Measurements from ENCODE around the gene TANC2. TPM values are rescaled to one million over a fixed set of nuclear protein-coding genes. Genes with fewer than 3 reads are reported as not detected.

The TANC2 gene
- total RNA-seq, 1 donor from 2014 or later, result 35.0 TPM

DNA sequence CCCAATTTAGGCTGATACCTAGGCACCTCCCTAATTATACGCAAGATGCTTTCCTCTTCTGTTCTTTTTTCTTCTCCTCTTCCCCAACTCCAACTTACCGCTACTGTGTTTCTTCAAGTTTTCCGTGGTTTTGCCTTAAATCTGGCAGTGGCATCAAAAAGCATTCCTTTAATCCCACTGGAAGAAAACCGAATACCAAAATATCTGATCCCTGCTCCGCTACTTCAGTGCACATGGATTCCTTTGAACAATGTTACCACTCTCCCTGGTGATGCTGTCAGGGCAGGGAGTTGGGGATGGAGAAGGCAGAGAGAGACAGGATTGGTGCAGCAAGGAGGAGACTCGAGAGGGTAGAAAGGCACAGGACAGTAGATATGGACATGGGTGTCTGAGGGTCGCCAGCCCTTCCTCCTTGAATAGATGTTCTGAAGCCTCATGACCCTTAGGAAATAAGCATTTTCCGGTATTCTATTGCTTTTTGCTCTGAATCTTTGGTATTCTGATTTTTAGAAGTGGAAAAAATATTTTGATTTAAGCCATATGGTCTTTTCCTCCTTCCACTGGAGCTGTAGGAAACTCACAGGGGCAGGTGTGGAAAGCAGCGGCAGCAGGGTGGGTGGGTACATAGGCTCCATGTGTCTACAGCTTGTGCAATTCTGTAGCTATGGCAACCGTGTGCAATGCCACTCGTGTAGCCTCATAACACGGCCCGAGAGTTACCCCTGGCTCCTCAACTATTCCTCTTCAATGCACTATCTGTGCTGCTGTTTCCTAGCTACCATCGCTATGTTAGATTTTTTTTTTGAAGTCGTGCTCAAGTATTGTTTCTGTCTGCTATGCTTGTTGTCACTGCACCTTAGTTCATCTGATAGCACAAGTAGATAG is 32.3 kb upstream of the TANC2 start:
- DNase-seq (ENCODE audit: low read depth), result no peak
- Histone ChIP-seq H3K27me3 (ENCODE audit: control insufficient read depth, insufficient read depth, low read length) (no peaks in the 10 kb centered on the region), H3K36me3 (ENCODE audit: control insufficient read depth, insufficient read depth, low read length) (no peaks in the 10 kb centered on the region), H3K4me3 (ENCODE audit: low read depth, low read length) (no peak overlapping the region)
- TF ChIP-seq, protein P1, sequence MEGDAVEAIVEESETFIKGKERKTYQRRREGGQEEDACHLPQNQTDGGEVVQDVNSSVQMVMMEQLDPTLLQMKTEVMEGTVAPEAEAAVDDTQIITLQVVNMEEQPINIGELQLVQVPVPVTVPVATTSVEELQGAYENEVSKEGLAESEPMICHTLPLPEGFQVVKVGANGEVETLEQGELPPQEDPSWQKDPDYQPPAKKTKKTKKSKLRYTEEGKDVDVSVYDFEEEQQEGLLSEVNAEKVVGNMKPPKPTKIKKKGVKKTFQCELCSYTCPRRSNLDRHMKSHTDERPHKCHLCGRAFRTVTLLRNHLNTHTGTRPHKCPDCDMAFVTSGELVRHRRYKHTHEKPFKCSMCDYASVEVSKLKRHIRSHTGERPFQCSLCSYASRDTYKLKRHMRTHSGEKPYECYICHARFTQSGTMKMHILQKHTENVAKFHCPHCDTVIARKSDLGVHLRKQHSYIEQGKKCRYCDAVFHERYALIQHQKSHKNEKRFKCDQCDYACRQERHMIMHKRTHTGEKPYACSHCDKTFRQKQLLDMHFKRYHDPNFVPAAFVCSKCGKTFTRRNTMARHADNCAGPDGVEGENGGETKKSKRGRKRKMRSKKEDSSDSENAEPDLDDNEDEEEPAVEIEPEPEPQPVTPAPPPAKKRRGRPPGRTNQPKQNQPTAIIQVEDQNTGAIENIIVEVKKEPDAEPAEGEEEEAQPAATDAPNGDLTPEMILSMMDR (IDR thresholded peaks at IDR 0.05; ENCODE audit: insufficient read depth, low read length, poor library complexity, severe bottlenecking), result no peak

DNA sequence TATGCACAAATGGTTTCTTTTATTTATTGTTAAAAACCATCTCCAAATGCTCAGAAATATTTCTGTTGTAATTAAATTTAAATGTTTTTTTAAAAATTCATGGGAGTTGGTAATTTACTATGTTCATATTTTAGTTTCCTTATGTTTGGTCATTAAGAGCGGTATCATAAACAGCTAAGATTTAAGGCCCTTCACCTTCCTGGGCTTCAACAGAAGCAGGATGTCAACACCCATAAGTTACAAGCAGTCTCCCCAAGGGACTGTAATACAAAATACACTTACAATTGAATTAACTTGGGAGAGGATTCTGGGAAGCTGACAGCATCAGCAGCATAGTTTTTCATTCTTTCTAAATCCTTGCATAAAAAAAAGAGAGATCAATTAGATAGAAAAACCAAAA is 30.9 kb upstream of the TANC2 start:
- TF ChIP-seq, protein P1 (IDR thresholded peaks at IDR 0.05; ENCODE audit: insufficient read depth, low read length, poor library complexity, severe bottlenecking), result no peak
- H3K36me3 ChIP-seq (ENCODE audit: control insufficient read depth, insufficient read depth, low read length), result no peaks in the 10 kb centered on the region
- no peaks in the 10 kb centered on the region for H3K27me3 ChIP-seq (ENCODE audit: control insufficient read depth, insufficient read depth, low read length)
- no peak for DNase-seq (ENCODE audit: low read depth)
- H3K4me3 ChIP-seq (ENCODE audit: low read depth, low read length), result no peak overlapping the region

DNA sequence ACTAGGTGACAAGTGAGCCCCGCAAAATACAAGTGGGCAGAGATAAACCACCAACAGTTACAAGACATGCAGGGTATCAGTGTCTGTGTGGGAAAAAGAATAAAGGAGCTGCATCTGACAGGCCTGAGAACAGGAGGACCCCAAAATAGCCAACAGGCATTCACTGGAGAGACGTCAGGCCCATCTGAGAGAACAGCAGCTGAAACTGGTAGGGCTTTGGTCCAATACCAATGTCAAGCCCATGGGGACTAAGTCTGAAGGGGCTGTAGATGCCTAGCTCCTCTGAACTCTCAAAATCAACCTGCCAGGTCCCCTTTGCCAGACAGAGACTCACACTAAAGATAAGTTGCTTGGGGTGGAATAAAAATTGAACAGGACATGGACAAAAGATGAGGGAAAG is 30.5 kb upstream of the TANC2 start:
- TF ChIP-seq, protein P1 (IDR thresholded peaks at IDR 0.05; ENCODE audit: insufficient read depth, low read length, poor library complexity, severe bottlenecking), result no peak
- H3K4me3 ChIP-seq (ENCODE audit: low read depth, low read length), result no peak overlapping the region
- no peaks in the 10 kb centered on the region for H3K36me3 ChIP-seq (ENCODE audit: control insufficient read depth, insufficient read depth, low read length)

DNA sequence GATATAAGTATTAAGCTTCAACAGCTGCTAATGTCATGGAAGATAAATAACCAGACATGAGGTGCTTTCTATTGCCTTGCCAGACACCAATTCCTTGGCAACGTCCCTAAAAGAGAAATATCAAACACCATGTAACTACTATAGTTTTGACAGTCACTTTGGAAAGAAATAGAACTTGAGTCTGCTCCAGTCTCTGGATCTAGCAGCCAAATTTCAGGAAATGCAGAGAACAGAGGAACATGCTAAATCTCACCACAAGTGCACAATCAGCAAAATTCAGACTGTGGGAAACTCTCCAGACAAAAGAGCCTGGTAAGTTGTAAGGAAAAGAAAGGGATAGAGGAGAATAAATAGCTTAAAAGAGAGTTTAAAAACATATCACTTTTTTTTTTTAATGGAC is 28.4 kb upstream of the TANC2 start:
- Histone ChIP-seq H3K36me3 (ENCODE audit: control insufficient read depth, insufficient read depth, low read length) (no peaks in the 10 kb centered on the region), H3K4me3 (ENCODE audit: low read depth, low read length) (no peak overlapping the region), H3K27me3 (ENCODE audit: control insufficient read depth, insufficient read depth, low read length) (no peaks in the 10 kb centered on the region)
- TF ChIP-seq, protein P1 (IDR thresholded peaks at IDR 0.05; ENCODE audit: insufficient read depth, low read length, poor library complexity, severe bottlenecking), result no peak
- no peak for DNase-seq (ENCODE audit: low read depth)

More for the DNA sequence above, 30.5 kb upstream of the TANC2 start:
- no peak for DNase-seq (ENCODE audit: low read depth)
- H3K27me3 ChIP-seq (ENCODE audit: control insufficient read depth, insufficient read depth, low read length), result no peaks in the 10 kb centered on the region

DNA sequence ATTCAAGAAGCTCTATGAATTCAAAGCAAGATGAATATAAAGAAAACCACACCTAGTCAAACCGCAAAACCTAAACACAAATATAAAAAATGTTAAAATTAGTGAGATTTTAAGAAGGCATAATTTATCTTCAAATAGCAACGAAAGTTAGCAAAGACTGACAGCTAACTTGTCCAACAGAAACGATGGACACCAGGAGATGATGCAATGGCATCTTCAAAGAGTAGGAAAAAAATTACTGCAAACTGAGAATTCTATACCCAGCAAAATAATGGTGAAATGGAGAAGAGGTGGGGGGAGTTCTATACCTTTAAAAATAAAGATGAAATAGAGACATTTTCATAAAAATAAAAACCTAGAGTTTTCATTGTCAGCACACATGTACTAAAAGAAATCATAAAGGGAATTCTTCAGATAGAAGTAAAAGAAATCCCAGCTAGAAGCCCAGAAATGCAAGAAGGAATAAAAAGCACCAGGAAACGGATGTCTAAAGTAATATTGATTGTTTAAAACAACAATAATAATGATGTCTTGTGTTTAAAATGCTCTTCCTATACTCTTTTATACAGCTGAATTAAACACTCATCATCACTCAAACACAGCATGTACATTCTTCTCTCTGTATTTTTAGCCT is 24.6 kb upstream of the TANC2 start:
- Histone ChIP-seq H3K4me3 (ENCODE audit: low read depth, low read length) (no peak overlapping the region), H3K36me3 (ENCODE audit: control insufficient read depth, insufficient read depth, low read length) (no peaks in the 10 kb centered on the region), H3K27me3 (ENCODE audit: control insufficient read depth, insufficient read depth, low read length) (no peaks in the 10 kb centered on the region)
- DNase-seq (ENCODE audit: low read depth), result no peak
- TF ChIP-seq, protein P1 (IDR thresholded peaks at IDR 0.05; ENCODE audit: insufficient read depth, low read length, poor library complexity, severe bottlenecking), result no peak
